Measurements from ENCODE around the gene CEP250.

Gene CEP250

DNA sequence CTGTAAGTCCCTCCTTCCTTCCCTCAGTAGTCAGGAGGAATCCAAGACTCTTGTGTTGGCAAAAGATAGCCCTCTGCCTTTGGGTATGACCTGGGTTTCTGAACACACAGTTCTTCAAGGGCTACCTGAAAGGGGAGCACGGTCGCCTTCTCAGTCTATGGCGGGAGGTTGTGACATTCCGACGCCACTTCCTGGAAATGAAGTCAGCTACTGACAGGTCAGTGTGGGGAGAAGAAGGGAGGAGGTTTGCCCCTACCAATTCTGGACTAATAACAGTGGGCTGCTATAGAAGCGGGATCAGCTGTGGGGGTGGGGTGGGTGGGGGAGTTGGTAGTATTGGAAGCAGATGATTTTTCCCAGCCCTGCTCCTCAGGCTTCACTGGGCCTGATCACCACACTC lies 11.5 kb downstream of the CEP250 start:
- H3K9me3 ChIP-seq (ENCODE audit: control insufficient read depth in 5 of 5, low read length in 5 of 5), result no peaks in the 10 kb centered on the region
- no peak overlapping the region for H3K4me3 ChIP-seq (ENCODE audit: low read depth in 1 of 5, low read length in 5 of 5)
- H3K27ac ChIP-seq (ENCODE audit: low read depth, low read length), result no peak overlapping the region
- peaks cover 0 to 12% (median 7%) of the 10 kb centered on the region in 5 donors for H3K4me1 ChIP-seq (ENCODE audit: control insufficient read depth in 5 of 5, insufficient read depth in 5 of 5, low read length in 5 of 5)
- H3K36me3 ChIP-seq (ENCODE audit: control insufficient read depth in 5 of 5, insufficient read depth in 5 of 5, low read length in 5 of 5), result peaks cover 14 to 52% (median 23%) of the 10 kb centered on the region in 5 donors
- H3K9ac ChIP-seq (ENCODE audit: low read length in 5 of 5), result no peak overlapping the region
- H3K27me3 ChIP-seq (ENCODE audit: control insufficient read depth in 5 of 5, insufficient read depth in 4 of 5, low read length in 5 of 5), result no peaks in the 10 kb centered on the region

DNA sequence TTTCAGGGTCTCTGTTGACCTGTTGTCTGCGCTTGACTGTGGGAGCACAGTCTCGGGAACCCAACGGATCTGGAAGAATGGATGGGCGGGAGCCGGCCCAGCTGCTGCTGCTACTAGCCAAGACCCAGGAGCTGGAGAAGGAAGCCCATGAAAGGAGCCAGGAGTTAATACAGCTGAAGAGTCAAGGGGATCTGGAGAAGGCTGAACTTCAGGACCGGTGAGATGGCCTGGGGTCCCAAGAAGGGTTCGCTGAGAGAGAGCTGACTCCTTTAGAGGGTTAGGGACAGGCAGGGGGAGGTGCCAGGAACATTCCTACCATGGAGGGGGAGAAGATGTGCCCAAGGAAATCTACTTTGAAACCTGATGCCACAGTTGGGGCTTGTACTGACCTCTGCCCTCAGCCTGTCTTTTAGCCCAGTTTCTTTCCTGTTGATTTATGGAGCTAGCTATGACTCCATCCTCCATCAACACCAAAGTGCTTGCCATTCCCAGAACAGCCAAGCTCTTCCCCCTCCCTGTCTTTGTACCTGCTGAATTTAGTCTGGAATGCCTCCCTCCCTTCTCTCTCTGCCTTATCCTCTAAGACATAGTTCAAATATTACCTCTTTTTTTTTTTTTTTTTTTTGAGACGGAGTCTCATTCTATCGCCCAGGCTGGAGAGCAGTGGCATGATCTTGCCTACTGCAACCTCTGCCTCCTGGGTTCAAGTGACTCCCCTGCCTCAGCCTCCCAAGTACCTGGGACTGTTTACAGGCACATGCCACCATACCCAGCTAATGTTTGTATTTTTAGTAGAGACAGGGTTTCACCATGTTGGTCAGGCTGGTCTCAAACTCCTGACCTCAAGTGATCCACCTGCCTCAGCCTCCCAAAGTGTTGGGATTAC lies 12.2 kb downstream of the CEP250 start:
- no peaks in the 10 kb centered on the region for H3K9me3 ChIP-seq (ENCODE audit: control insufficient read depth in 5 of 5, low read length in 5 of 5)
- peaks cover 19 to 52% (median 25%) of the 10 kb centered on the region in 5 donors for H3K36me3 ChIP-seq (ENCODE audit: control insufficient read depth in 5 of 5, insufficient read depth in 5 of 5, low read length in 5 of 5)
- H3K27ac ChIP-seq (ENCODE audit: low read depth, low read length), result no peak overlapping the region
- no peak overlapping the region for H3K4me3 ChIP-seq (ENCODE audit: low read depth in 1 of 5, low read length in 5 of 5)
- H3K9ac ChIP-seq (ENCODE audit: low read length in 5 of 5), result no peak overlapping the region
- no peaks in the 10 kb centered on the region for H3K27me3 ChIP-seq (ENCODE audit: control insufficient read depth in 5 of 5, insufficient read depth in 4 of 5, low read length in 5 of 5)
- H3K4me1 ChIP-seq (ENCODE audit: control insufficient read depth in 5 of 5, insufficient read depth in 5 of 5, low read length in 5 of 5), result peaks cover 0 to 12% (median 7%) of the 10 kb centered on the region in 5 donors

DNA sequence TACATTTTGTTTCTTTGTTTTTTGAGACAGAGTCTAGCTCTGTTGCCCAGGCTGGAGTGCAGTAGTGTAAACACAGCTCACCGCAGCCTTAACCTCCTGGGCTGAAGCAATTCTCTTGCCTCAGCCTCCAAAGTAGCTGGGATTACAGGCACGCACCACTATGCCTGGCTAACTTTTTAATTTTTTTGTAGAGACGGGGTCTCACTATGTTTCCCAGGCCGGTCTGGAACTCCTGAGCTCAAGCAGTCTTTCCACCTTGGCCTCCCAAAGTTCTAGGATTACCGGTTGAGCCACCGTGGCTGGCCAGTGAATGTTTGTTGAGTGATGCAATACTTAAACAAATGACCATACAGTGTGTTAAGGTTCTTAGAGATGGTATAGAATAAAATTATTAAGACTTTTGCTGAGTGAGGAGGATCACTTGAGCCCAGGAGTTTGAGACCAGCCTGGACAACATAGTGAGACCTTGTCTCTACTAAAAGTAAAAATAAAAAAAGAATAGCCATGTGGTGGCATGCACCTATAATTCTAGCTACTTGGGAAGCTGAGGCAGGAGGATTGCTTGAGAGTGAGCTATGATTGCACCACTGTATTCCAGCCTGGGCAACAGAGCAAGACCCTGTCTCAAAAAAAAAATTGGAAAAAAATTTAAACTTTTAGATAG lies 13.4 kb downstream of the CEP250 start:
- peaks cover 22 to 60% (median 35%) of the 10 kb centered on the region in 5 donors for H3K36me3 ChIP-seq (ENCODE audit: control insufficient read depth in 5 of 5, insufficient read depth in 5 of 5, low read length in 5 of 5)
- H3K4me1 ChIP-seq (ENCODE audit: control insufficient read depth in 5 of 5, insufficient read depth in 5 of 5, low read length in 5 of 5), result peaks cover 0 to 12% (median 7%) of the 10 kb centered on the region in 5 donors
- H3K9me3 ChIP-seq (ENCODE audit: control insufficient read depth in 5 of 5, low read length in 5 of 5), result no peaks in the 10 kb centered on the region
- H3K4me3 ChIP-seq (ENCODE audit: low read depth in 1 of 5, low read length in 5 of 5), result no peak overlapping the region
- no peaks in the 10 kb centered on the region for H3K27me3 ChIP-seq (ENCODE audit: control insufficient read depth in 5 of 5, insufficient read depth in 4 of 5, low read length in 5 of 5)
- no peak overlapping the region for H3K27ac ChIP-seq (ENCODE audit: low read depth, low read length)
- H3K9ac ChIP-seq (ENCODE audit: low read length in 5 of 5), result no peak overlapping the region

DNA sequence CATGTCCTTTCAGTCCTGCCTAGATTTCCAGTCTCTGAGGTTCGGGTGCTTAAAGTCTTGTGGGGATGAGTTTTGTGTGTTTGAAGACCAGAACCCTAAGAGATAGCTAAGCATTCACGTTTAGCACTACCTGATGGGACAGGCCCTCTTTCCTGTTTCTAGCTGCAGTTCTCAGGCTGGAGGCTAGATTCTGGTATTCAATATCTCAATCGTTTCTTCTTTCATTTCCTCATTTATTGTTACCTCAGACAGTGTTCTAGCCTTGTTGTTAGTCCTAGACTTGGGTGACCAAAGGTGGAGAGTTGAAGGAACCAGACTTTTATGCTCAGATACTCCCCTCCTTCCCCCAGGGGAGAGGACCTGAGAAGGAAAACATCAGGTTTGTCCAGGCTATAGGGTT lies 16.8 kb downstream of the CEP250 start:
- no peak overlapping the region for H3K4me3 ChIP-seq (ENCODE audit: low read depth in 1 of 5, low read length in 5 of 5)
- H3K27ac ChIP-seq (ENCODE audit: low read depth, low read length), result no peak overlapping the region
- peaks cover 0 to 10% (median 7%) of the 10 kb centered on the region in 5 donors for H3K4me1 ChIP-seq (ENCODE audit: control insufficient read depth in 5 of 5, insufficient read depth in 5 of 5, low read length in 5 of 5)
- no peak overlapping the region for H3K9ac ChIP-seq (ENCODE audit: low read length in 5 of 5)
- no peaks in the 10 kb centered on the region for H3K27me3 ChIP-seq (ENCODE audit: control insufficient read depth in 5 of 5, insufficient read depth in 4 of 5, low read length in 5 of 5)
- no peaks in the 10 kb centered on the region for H3K9me3 ChIP-seq (ENCODE audit: control insufficient read depth in 5 of 5, low read length in 5 of 5)
- H3K36me3 ChIP-seq (ENCODE audit: control insufficient read depth in 5 of 5, insufficient read depth in 5 of 5, low read length in 5 of 5), result peaks cover 39 to 80% (median 60%) of the 10 kb centered on the region in 5 donors

DNA sequence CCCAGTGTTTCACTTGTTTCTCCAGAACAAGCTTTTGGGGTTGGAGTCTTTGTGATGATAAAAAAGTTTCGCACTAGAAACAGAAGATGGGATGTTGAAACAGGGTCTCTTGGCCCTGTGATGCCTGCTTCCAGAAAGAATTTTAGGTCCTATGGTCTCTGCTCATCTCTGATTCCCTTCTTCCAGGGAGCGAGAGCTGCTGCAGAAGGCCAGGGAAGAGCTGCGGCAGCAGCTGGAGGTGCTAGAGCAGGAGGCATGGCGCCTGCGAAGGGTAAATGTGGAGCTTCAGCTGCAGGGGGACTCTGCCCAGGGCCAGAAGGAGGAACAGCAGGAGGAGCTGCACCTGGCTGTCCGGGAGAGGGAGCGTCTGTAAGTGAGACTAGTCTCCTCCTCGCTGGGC lies 18.3 kb downstream of the CEP250 start:
- peaks cover 46 to 90% (median 70%) of the 10 kb centered on the region in 5 donors for H3K36me3 ChIP-seq (ENCODE audit: control insufficient read depth in 5 of 5, insufficient read depth in 5 of 5, low read length in 5 of 5)
- no peak overlapping the region for H3K4me3 ChIP-seq (ENCODE audit: low read depth in 1 of 5, low read length in 5 of 5)
- H3K27ac ChIP-seq (ENCODE audit: low read depth, low read length), result no peak overlapping the region
- no peaks in the 10 kb centered on the region for H3K27me3 ChIP-seq (ENCODE audit: control insufficient read depth in 5 of 5, insufficient read depth in 4 of 5, low read length in 5 of 5)
- no peaks in the 10 kb centered on the region for H3K9me3 ChIP-seq (ENCODE audit: control insufficient read depth in 5 of 5, low read length in 5 of 5)
- no peaks in the 10 kb centered on the region for H3K4me1 ChIP-seq (ENCODE audit: control insufficient read depth in 5 of 5, insufficient read depth in 5 of 5, low read length in 5 of 5)
- H3K9ac ChIP-seq (ENCODE audit: low read length in 5 of 5), result no peak overlapping the region

DNA sequence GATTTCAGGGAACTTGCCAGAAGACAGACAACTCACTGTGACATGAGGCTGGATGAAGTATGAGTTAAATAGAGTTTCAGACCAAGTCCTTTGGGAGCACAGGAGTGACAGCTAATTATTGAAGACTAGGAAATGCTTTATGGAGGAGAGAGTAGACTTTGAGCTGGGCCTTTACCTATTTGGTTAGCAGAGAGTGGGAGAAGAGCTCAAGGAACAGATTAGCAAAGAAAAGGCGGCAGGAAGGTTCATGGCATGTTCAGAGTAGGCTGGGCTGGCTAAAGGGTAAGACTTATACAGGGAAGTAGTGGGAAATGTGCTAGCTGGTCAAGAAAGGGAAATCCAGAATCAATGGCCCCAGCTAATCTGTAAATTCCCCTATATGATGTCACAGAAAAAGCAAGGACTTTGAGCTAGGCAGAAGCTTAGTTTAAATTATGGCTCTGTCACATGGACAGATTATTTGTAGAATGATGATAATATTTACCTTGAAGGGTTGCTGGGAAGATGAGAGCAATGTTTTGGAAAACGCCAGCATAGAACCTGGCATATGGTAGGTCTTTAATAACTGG lies 19.0 kb downstream of the CEP250 start:
- Histone ChIP-seq H3K27ac (ENCODE audit: low read depth, low read length) (no peak overlapping the region), H3K4me1 (ENCODE audit: control insufficient read depth in 5 of 5, insufficient read depth in 5 of 5, low read length in 5 of 5) (no peaks in the 10 kb centered on the region), H3K9me3 (ENCODE audit: control insufficient read depth in 5 of 5, low read length in 5 of 5) (no peaks in the 10 kb centered on the region), H3K27me3 (ENCODE audit: control insufficient read depth in 5 of 5, insufficient read depth in 4 of 5, low read length in 5 of 5) (no peaks in the 10 kb centered on the region), H3K9ac (ENCODE audit: low read length in 5 of 5) (no peak overlapping the region), H3K4me3 (ENCODE audit: low read depth in 1 of 5, low read length in 5 of 5) (no peak overlapping the region), H3K36me3 (ENCODE audit: control insufficient read depth in 5 of 5, insufficient read depth in 5 of 5, low read length in 5 of 5) (peaks cover 46 to 95% (median 77%) of the 10 kb centered on the region in 5 donors)

DNA sequence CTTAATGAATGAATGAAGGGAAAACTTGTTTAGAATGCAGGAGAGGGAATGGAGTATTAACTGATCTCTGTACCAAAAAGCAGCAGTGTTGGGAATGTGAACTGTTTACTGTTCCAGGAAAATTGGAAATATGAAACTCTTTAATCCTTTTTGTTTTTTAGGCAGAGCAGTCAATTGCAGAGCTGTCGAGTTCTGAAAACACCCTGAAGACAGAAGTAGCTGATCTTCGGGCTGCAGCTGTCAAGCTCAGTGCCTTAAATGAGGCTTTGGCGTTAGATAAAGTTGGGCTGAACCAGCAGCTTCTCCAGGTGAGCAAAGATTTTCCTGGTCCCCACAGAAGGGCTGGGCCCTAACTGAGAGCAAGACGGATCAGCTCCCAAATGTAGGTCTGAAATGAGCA lies 20.9 kb downstream of the CEP250 start:
- H3K9ac ChIP-seq (ENCODE audit: low read length in 5 of 5), result peak overlapping the region in 1 of 5 donors; percentile 42
- H3K4me1 ChIP-seq (ENCODE audit: control insufficient read depth in 5 of 5, insufficient read depth in 5 of 5, low read length in 5 of 5), result no peaks in the 10 kb centered on the region
- peaks cover 39 to 95% (median 86%) of the 10 kb centered on the region in 5 donors for H3K36me3 ChIP-seq (ENCODE audit: control insufficient read depth in 5 of 5, insufficient read depth in 5 of 5, low read length in 5 of 5)
- no peak overlapping the region for H3K27ac ChIP-seq (ENCODE audit: low read depth, low read length)
- no peaks in the 10 kb centered on the region for H3K9me3 ChIP-seq (ENCODE audit: control insufficient read depth in 5 of 5, low read length in 5 of 5)
- H3K4me3 ChIP-seq (ENCODE audit: low read depth in 1 of 5, low read length in 5 of 5), result no peak overlapping the region
- H3K27me3 ChIP-seq (ENCODE audit: control insufficient read depth in 5 of 5, insufficient read depth in 4 of 5, low read length in 5 of 5), result no peaks in the 10 kb centered on the region

DNA sequence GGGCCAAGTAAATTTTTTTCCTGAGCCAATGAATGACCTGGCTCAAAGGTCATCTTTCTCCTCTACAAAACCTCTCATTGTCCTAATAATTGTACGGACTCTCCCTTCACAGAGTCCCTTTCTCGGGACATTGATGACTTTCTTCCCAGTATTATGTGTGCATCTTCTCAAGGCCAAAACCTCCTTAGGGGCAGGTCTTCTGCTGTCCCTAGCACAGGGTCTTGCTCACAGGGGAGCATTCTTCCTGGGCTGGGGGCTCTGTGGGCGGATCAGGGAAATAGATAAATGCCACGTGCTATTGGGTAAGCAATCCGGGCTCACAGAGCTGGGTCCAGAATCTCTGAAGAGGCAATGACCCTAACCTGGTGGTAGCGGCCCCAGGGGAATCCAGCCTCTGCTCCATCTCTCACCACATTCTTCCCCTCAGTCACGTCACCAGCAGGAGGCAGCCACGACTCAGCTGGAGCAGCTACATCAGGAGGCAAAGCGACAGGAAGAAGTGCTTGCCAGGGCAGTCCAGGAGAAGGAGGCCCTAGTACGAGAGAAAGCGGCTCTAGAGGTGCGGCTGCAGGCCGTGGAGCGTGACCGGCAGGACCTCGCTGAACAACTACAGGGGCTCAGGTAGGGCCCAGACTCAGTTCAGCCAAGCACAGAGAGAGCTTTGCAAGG lies 23.5 kb downstream of the CEP250 start:
- no peaks in the 10 kb centered on the region for H3K27me3 ChIP-seq (ENCODE audit: control insufficient read depth in 5 of 5, insufficient read depth in 4 of 5, low read length in 5 of 5)
- no peaks in the 10 kb centered on the region for H3K4me1 ChIP-seq (ENCODE audit: control insufficient read depth in 5 of 5, insufficient read depth in 5 of 5, low read length in 5 of 5)
- no peak overlapping the region for H3K9ac ChIP-seq (ENCODE audit: low read length in 5 of 5)
- no peaks in the 10 kb centered on the region for H3K9me3 ChIP-seq (ENCODE audit: control insufficient read depth in 5 of 5, low read length in 5 of 5)
- H3K4me3 ChIP-seq (ENCODE audit: low read depth in 1 of 5, low read length in 5 of 5), result no peak overlapping the region
- H3K27ac ChIP-seq (ENCODE audit: low read depth, low read length), result no peak overlapping the region
- H3K36me3 ChIP-seq (ENCODE audit: control insufficient read depth in 5 of 5, insufficient read depth in 5 of 5, low read length in 5 of 5), result peaks cover 27 to 70% (median 64%) of the 10 kb centered on the region in 5 donors

DNA sequence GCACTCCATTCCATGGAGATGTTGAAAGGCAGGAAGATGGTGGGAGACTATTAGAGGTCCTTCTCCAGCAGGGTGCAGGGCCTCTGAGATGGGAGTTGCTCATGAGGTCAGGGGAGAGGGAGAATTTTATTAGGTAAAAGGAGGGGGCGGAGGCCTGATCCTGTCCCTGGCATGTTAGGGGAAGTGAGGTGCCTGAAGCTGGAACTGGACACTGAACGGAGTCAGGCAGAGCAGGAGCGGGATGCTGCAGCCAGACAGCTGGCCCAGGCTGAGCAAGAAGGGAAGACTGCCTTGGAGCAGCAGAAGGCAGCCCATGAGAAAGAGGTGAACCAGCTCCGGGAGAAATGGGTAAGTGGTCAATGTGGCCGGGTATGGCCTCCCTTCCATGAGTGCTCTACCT lies 24.4 kb downstream of the CEP250 start:
- H3K9ac ChIP-seq (ENCODE audit: low read length in 5 of 5), result no peak overlapping the region
- H3K9me3 ChIP-seq (ENCODE audit: control insufficient read depth in 5 of 5, low read length in 5 of 5), result no peaks in the 10 kb centered on the region
- no peaks in the 10 kb centered on the region for H3K4me1 ChIP-seq (ENCODE audit: control insufficient read depth in 5 of 5, insufficient read depth in 5 of 5, low read length in 5 of 5)
- peaks cover 23 to 62% (median 57%) of the 10 kb centered on the region in 5 donors for H3K36me3 ChIP-seq (ENCODE audit: control insufficient read depth in 5 of 5, insufficient read depth in 5 of 5, low read length in 5 of 5)
- H3K27ac ChIP-seq (ENCODE audit: low read depth, low read length), result no peak overlapping the region
- no peak overlapping the region for H3K4me3 ChIP-seq (ENCODE audit: low read depth in 1 of 5, low read length in 5 of 5)
- H3K27me3 ChIP-seq (ENCODE audit: control insufficient read depth in 5 of 5, insufficient read depth in 4 of 5, low read length in 5 of 5), result no peaks in the 10 kb centered on the region

Data from subcutaneous abdominal adipose tissue (tissue), 5 donors.